HG03558 (cell line): Measurements from ENCODE around the gene HOXA9.

ENCODE experiments used
- ATAC-seq: cut with Tn5 transposase; IDR thresholded peaks from one replicate; pipeline ENCODE4 v1.9.1; 2021; ENCODE audit warnings: moderate number of reproducible peaks; ENCODE audit not compliant: unreplicated experiment; ENCODE audit errors: extremely low read depth

HOXA9 gene

GRCh38 chr7:27165089-27165995, at the start of gene HOXA9:
HOXA9 (minus strand) TSS chr7:27165537; CDS start chr7:27165457, 80 bp downstream.
- no peak for ATAC-seq

- ATAC-seq = no peak
These were observed 49.1 kb upstream of the HOXA9 start for GRCh38 chr7:27214239-27214950.

GRCh38 chr7:27213433-27214238, 48.3 kb upstream of the HOXA9 start:
- no peak for ATAC-seq

- no peak for ATAC-seq
These were observed 47.4 kb upstream of the HOXA9 start for GRCh38 chr7:27212497-27213432.

GRCh38 chr7:27211764-27212204, 46.4 kb upstream of the HOXA9 start:
- ATAC-seq = no peak

GRCh38 chr7:27211084-27211446, 45.7 kb upstream of the HOXA9 start:
- no peak for ATAC-seq

- ATAC-seq = no peak
These were observed 45.2 kb upstream of the HOXA9 start for GRCh38 chr7:27210441-27211083.

GRCh38 chr7:27209933-27210440, 44.6 kb upstream of the HOXA9 start:
- no peak for ATAC-seq

- ATAC-seq = no peak
These were observed 43.7 kb upstream of the HOXA9 start for GRCh38 chr7:27208998-27209397.

GRCh38 chr7:27207348-27207985, 42.1 kb upstream of the HOXA9 start:
- no peak for ATAC-seq

GRCh38 chr7:27205325-27206280, 40.3 kb upstream of the HOXA9 start:
- no peak for ATAC-seq

GRCh38 chr7:27204851-27205322, 39.5 kb upstream of the HOXA9 start:
- ATAC-seq = no peak

- no peak for ATAC-seq
These were observed 38.7 kb upstream of the HOXA9 start for GRCh38 chr7:27203964-27204594.

- no peak for ATAC-seq
These were observed 38.1 kb upstream of the HOXA9 start for GRCh38 chr7:27203365-27203953.

GRCh38 chr7:27202862-27203134, 37.5 kb upstream of the HOXA9 start:
- no peak for ATAC-seq

GRCh38 chr7:27202018-27202861, 36.9 kb upstream of the HOXA9 start:
- no peak for ATAC-seq
